ENCODE results near the gene SECISBP2. TPM values are rescaled to one million over a fixed set of nuclear protein-coding genes. Genes with fewer than 3 reads are reported as not detected.

Gene SECISBP2
- total RNA-seq, 1 donor from 2014 or later = 21.2 TPM

GRCh38 chr9:89309166-89309565, 9.1 kb upstream of the SECISBP2 start:
- intact Hi-C loops (cut with DNase I) = no loop called here
- DNase-seq (ENCODE audit: low spot score) = no peak

- intact Hi-C loops (cut with DNase I) = no loop called here
- no peak for DNase-seq (ENCODE audit: low spot score)
These were observed 8.5 kb upstream of the SECISBP2 start for GRCh38 chr9:89309608-89310474.

- DNase-seq (ENCODE audit: low spot score) = peak; percentile 100
- intact Hi-C loops (cut with DNase I) = no loop called here
These were observed 7.6 kb upstream of the SECISBP2 start, which contains the start of gene CKS2 for GRCh38 chr9:89310475-89311345. CKS2 (plus strand) TSS chr9:89311195; CDS start chr9:89311293, 98 bp downstream.

GRCh38 chr9:89311346-89312221, 6.7 kb upstream of the SECISBP2 start:
- intact Hi-C loops (cut with DNase I) = no loop called here
- DNase-seq (ENCODE audit: low spot score) = no peak

- intact Hi-C loops (cut with DNase I) = no loop called here
- DNase-seq (ENCODE audit: low spot score) = no peak
These were observed 6.1 kb upstream of the SECISBP2 start for GRCh38 chr9:89312222-89312571.

- DNase-seq (ENCODE audit: low spot score) = no peak
- intact Hi-C loops (cut with DNase I) = no loop called here
These were observed 4.5 kb upstream of the SECISBP2 start for GRCh38 chr9:89313842-89314241.

- DNase-seq (ENCODE audit: low spot score) = no peak
- intact Hi-C loops (cut with DNase I) = no loop called here
These were observed 3.3 kb upstream of the SECISBP2 start for GRCh38 chr9:89314955-89315354.

- no peak for DNase-seq (ENCODE audit: low spot score)
- intact Hi-C loops (cut with DNase I) = no loop called here
These were observed 2.8 kb upstream of the SECISBP2 start for GRCh38 chr9:89315482-89315881.

GRCh38 chr9:89317282-89317681, 1.0 kb upstream of the SECISBP2 start:
- intact Hi-C loops (cut with DNase I) = no loop called here
- no peak for DNase-seq (ENCODE audit: low spot score)

GRCh38 chr9:89319015-89319905, 960 bp downstream of the SECISBP2 start:
- intact Hi-C loops (cut with DNase I) = loop anchor here (2.0 kb wide), 1 partner anchor 230 kb away; no protein-coding TSS in a partner anchor
- no peak for DNase-seq (ENCODE audit: low spot score)

- no peak for DNase-seq (ENCODE audit: low spot score)
- intact Hi-C loops (cut with DNase I) = no loop called here
These were observed 5.1 kb downstream of the SECISBP2 start for GRCh38 chr9:89323390-89323789.

- DNase-seq (ENCODE audit: low spot score) = no peak
- intact Hi-C loops (cut with DNase I) = no loop called here
These were observed 7.4 kb downstream of the SECISBP2 start for GRCh38 chr9:89325733-89326132.

GRCh38 chr9:89328064-89328463, 9.8 kb downstream of the SECISBP2 start:
- no peak for DNase-seq (ENCODE audit: low spot score)
- intact Hi-C loops (cut with DNase I) = no loop called here

- no peak for DNase-seq (ENCODE audit: low spot score)
- intact Hi-C loops (cut with DNase I) = no loop called here
These were observed 11.6 kb downstream of the SECISBP2 start for GRCh38 chr9:89329917-89330316.

- intact Hi-C loops (cut with DNase I) = no loop called here
- no peak for DNase-seq (ENCODE audit: low spot score)
These were observed 12.2 kb downstream of the SECISBP2 start for GRCh38 chr9:89330513-89330912.

GRCh38 chr9:89339807-89340206, 21.5 kb downstream of the SECISBP2 start:
- intact Hi-C loops (cut with DNase I) = no loop called here
- no peak for DNase-seq (ENCODE audit: low spot score)

- intact Hi-C loops (cut with DNase I) = no loop called here
- DNase-seq (ENCODE audit: low spot score) = no peak
These were observed 22.0 kb downstream of the SECISBP2 start for GRCh38 chr9:89340332-89340731.

GRCh38 chr9:89342213-89342612, 23.9 kb downstream of the SECISBP2 start:
- intact Hi-C loops (cut with DNase I) = no loop called here
- DNase-seq (ENCODE audit: low spot score) = no peak

GRCh38 chr9:89342948-89343347, 24.6 kb downstream of the SECISBP2 start:
- intact Hi-C loops (cut with DNase I) = no loop called here

More at GRCh38 chr9:89342948-89343347, 24.6 kb downstream of the SECISBP2 start:
- no peak for DNase-seq (ENCODE audit: low spot score)

Measured in cardiac septum (tissue), 1 donor.